Right renal cortex interstitium (tissue), 3 donors: Measurements from ENCODE around the gene RCAN1. TPM values are rescaled to one million over a fixed set of nuclear protein-coding genes. Genes with fewer than 3 reads are reported as not detected.
"Not testable (repeated sequence)": the region's sequence is repeated elsewhere in the genome, so short reads cannot be mapped to it uniquely, and the experiment has no call there.

Source experiments
- DNase-seq, 3 donors: peaks; one replicate each; pipeline ENCODE4 v3.0.0-alpha.2; 2013; ENCODE audit warnings: low read depth in 3 of 3, low spot score in 2 of 3
- polyA plus RNA-seq, 3 donors: library from polyadenylated mRNA; unstranded; fragments of 120-200 nt; gene quantifications; one replicate each; pipeline ENCODE4 v1.2.1, GENCODE V29; 2013; ENCODE audit not compliant: insufficient read length in 3 of 3

RCAN1 gene
- polyA plus RNA-seq, 3 donors, result 34.8 to 39.4 (median 35.5) TPM

- DNase-seq, result no peak
Observed at GRCh38 chr21:34498623-34499022, 116.3 kb downstream of the RCAN1 start.

GRCh38 chr21:34483854-34484253 is 131.1 kb downstream of the RCAN1 start:
- not testable (repeated sequence) for DNase-seq

- DNase-seq, result not testable (repeated sequence)
Observed at GRCh38 chr21:34483435-34483834, 131.5 kb downstream of the RCAN1 start.

GRCh38 chr21:34467333-34467732 is 147.6 kb downstream of the RCAN1 start:
- not testable (repeated sequence) for DNase-seq

Other genes with a start within 250 kb of the RCAN1 start
- 10 to 100 TPM in 1 of 3 donors, 1 to 10 TPM in 2; 8.1 to 11.0 (median 9.8) TPM for gene SMIM11, start 239.6 kb downstream of the RCAN1 start, polyA plus RNA-seq
- gene SMIM34, start 191.2 kb downstream of the RCAN1 start, polyA plus RNA-seq, result under 1 TPM; 0.11 to 0.35 (median 0.27) TPM
- gene KCNE1, start 102.9 kb downstream of the RCAN1 start, polyA plus RNA-seq, result 1 to 10 TPM in 1 of 3 donors, under 1 TPM in 1, not detected in 1; 0.27 to 1.2 TPM
- 1 to 10 TPM; 1.2 to 2.1 (median 1.8) TPM for gene CLIC6, start 53.9 kb upstream of the RCAN1 start, polyA plus RNA-seq